HepG2 (cell line): ENCODE results near the gene KCTD16.

ENCODE experiments used
- BHLHE40 ChIP-seq: IDR thresholded peaks from 2 replicates; pipeline ENCODE4 v1.6.1; 2011; ENCODE audit warnings: low read length, improper control_type of control experiment
- CEBPB ChIP-seq: IDR thresholded peaks from 2 replicates; pipeline ENCODE4 v1.6.1; 2011; ENCODE audit warnings: low read depth, low read length, improper control_type of control experiment, borderline replicate concordance
- CREM ChIP-seq, 2 experiments: sonication (generic) in 1 of 2; formaldehyde crosslinking in 1 of 2; IDR thresholded peaks; 2 replicates each; pipeline versions ENCODE4 v1.4.0 to v1.6.1; 2016 to 2020; ENCODE audit warnings: antibody characterized with exemption in 1 of 2, mild to moderate bottlenecking in 1 of 2, missing genetic modification reagents in 1 of 2
- JUNB ChIP-seq: sonication (generic); formaldehyde crosslinking; IDR thresholded peaks from 2 replicates; pipeline ENCODE4 v1.8.0; 2022; ENCODE audit warnings: missing genetic modification reagents, mild to moderate bottlenecking, borderline replicate concordance
- LCORL ChIP-seq, 2 experiments: fragments of 450-650 bp in 1 of 2; sonication (generic) in 1 of 2; formaldehyde crosslinking in 1 of 2; IDR thresholded peaks; 2 replicates each; pipeline versions ENCODE4 v1.5.0 to v1.6.1; 2017 to 2020; ENCODE audit warnings: antibody characterized with exemption in 1 of 2, missing genetic modification reagents in 1 of 2
- POLR2A ChIP-seq, 2 experiments: IDR thresholded peaks; 2 replicates each; pipeline ENCODE4 v1.6.1; 2011; ENCODE audit warnings: low read depth in 2 of 2, low read length in 2 of 2, mild to moderate bottlenecking in 1 of 2, moderate library complexity in 1 of 2; ENCODE audit not compliant: insufficient read depth in 1 of 2
- ZKSCAN1 ChIP-seq: fragments of 150-350 bp; IDR thresholded peaks from 2 replicates; pipeline ENCODE4 v1.6.1; 2014; ENCODE audit warnings: low read length
- ZNF18 ChIP-seq: sonication (generic); formaldehyde crosslinking; IDR thresholded peaks from 2 replicates; pipeline ENCODE4 v1.8.0; 2022; ENCODE audit warnings: mild to moderate bottlenecking, missing genetic modification reagents; ENCODE audit not compliant: insufficient replicate concordance
- TF ChIP-seq, protein P1 (sequence below): sonication (generic); formaldehyde crosslinking; IDR thresholded peaks from 2 replicates; pipeline ENCODE4 v1.5.0; 2020; ENCODE audit warnings: mild to moderate bottlenecking, missing genetic modification reagents, moderate library complexity

DNA sequence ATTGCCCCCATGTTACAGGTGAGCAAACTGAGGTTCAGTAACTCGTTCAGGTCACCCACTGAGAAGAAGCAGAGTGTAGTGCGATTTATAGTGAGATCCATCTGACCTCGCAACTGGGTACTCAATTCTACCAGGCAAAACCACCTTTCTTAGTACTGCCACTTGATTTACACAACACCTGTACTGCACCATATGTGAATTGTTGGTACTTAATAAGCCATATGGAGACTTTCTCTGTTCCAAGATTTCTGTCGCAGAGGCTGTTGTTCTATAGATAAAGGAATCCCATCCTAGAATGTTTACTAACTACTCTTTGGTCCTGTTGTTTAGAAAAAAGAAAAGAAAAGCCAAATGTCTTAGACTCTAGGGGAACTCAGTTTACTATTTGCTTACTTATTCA, 287.5 kb downstream of the KCTD16 start:
- TF ChIP-seq ZKSCAN1 (no peak), POLR2A (IDR thresholded peaks at IDR 0.05; ENCODE audit: insufficient read depth in 1 of 2, low read depth in 2 of 2, low read length in 2 of 2) (no peak), JUNB (CRISPR knock-in tag) (no peak), LCORL (IDR thresholded peaks at IDR 0.05) (no peak), LCORL (CRISPR knock-in tag; IDR thresholded peaks at IDR 0.05) (no peak), CREM (IDR thresholded peaks at IDR 0.05) (no peak), CREM (CRISPR knock-in tag; IDR thresholded peaks at IDR 0.05) (no peak), ZNF18 (no peak), CEBPB (no peak), BHLHE40 (no peak)
- TF ChIP-seq, protein P1, sequence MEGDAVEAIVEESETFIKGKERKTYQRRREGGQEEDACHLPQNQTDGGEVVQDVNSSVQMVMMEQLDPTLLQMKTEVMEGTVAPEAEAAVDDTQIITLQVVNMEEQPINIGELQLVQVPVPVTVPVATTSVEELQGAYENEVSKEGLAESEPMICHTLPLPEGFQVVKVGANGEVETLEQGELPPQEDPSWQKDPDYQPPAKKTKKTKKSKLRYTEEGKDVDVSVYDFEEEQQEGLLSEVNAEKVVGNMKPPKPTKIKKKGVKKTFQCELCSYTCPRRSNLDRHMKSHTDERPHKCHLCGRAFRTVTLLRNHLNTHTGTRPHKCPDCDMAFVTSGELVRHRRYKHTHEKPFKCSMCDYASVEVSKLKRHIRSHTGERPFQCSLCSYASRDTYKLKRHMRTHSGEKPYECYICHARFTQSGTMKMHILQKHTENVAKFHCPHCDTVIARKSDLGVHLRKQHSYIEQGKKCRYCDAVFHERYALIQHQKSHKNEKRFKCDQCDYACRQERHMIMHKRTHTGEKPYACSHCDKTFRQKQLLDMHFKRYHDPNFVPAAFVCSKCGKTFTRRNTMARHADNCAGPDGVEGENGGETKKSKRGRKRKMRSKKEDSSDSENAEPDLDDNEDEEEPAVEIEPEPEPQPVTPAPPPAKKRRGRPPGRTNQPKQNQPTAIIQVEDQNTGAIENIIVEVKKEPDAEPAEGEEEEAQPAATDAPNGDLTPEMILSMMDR (CRISPR knock-in tag): no peak
